ENCODE data around the gene ID3.

The ID3 gene

DNA sequence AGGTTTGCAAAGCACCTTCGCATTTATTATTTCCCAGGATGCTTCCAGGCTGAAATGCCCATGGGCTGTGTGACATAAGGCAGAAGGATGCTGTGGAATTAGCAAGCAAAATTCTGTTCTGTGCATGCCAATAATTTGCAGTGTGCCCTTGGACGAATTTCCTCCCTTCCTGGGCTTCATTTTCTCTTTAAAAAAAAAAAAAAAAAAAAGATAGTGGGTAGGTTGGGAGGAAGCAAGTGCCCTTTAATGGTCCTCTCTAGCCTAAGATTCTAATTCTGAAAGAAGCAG, 2.5 kb upstream of the ID3 start:
- Histone ChIP-seq H3K36me3 (ENCODE audit: control insufficient read depth, insufficient read depth, low read length) (peaks cover 3% of the 10 kb centered on the region), H2BK120ac (ENCODE audit: low read depth, low read length) (peak overlapping the region; percentile 65), H3K27ac (ENCODE audit: low read depth, low read length) (peak overlapping the region; percentile 91), H2BK5ac (ENCODE audit: low read length) (peak overlapping the region; percentile 89), H3K9ac (ENCODE audit: low read length) (peak overlapping the region; percentile 53), H3K23ac (ENCODE audit: low read length) (no peak overlapping the region), H3K4ac (ENCODE audit: low read depth, low read length) (peak overlapping the region; percentile 81), H3K56ac (ENCODE audit: low read length) (peak overlapping the region; percentile 83), H2BK15ac (replicated peaks; ENCODE audit: low read depth) (no peak overlapping the region), H4K8ac (ENCODE audit: low read depth, low read length) (no peak overlapping the region), H3K4me2 (ENCODE audit: low read length) (no peak overlapping the region), H3K18ac (ENCODE audit: low read length) (peak overlapping the region; percentile 80), H3K79me2 (ENCODE audit: control insufficient read depth, insufficient read depth, low read length) (peaks cover 20% of the 10 kb centered on the region), H3K4me1 (ENCODE audit: control insufficient read depth, low read depth, low read length) (peaks cover 17% of the 10 kb centered on the region), H3K79me1 (ENCODE audit: low read length) (peaks cover 2% of the 10 kb centered on the region), H4K5ac (ENCODE audit: low read length) (no peak overlapping the region), H3K27me3 (ENCODE audit: insufficient read depth, low read length, poor library complexity) (no peaks in the 10 kb centered on the region), H2AK5ac (ENCODE audit: low read length) (no peak overlapping the region), H3K4me3 (ENCODE audit: low read length) (no peak overlapping the region)
- no CpG with 5 or more reads among the region's 2 CpGs for WGBS (ENCODE audit: extremely low coverage, insufficient coverage, low lambda C conversion rate)
- DNase-seq, result no peak

- Histone ChIP-seq H3K79me1 (ENCODE audit: low read length) (peaks cover 2% of the 10 kb centered on the region), H2BK5ac (ENCODE audit: low read length) (peak overlapping the region; percentile 9), H3K36me3 (ENCODE audit: control insufficient read depth, insufficient read depth, low read length) (peaks cover 3% of the 10 kb centered on the region), H3K23ac (ENCODE audit: low read length) (no peak overlapping the region), H2BK120ac (ENCODE audit: low read depth, low read length) (peak overlapping the region; percentile 65), H3K27me3 (ENCODE audit: insufficient read depth, low read length, poor library complexity) (no peaks in the 10 kb centered on the region), H2AK5ac (ENCODE audit: low read length) (peak overlapping the region; percentile 7), H3K4me3 (ENCODE audit: low read length) (no peak overlapping the region), H3K27ac (ENCODE audit: low read depth, low read length) (peak overlapping the region; percentile 95), H3K18ac (ENCODE audit: low read length) (peak overlapping the region; percentile 95), H3K4ac (ENCODE audit: low read depth, low read length) (peak overlapping the region; percentile 64), H4K8ac (ENCODE audit: low read depth, low read length) (peak overlapping the region; percentile 17), H3K56ac (ENCODE audit: low read length) (peak overlapping the region; percentile 90), H3K79me2 (ENCODE audit: control insufficient read depth, insufficient read depth, low read length) (peaks cover 20% of the 10 kb centered on the region), H3K4me2 (ENCODE audit: low read length) (no peak overlapping the region), H4K5ac (ENCODE audit: low read length) (no peak overlapping the region), H2BK15ac (replicated peaks; ENCODE audit: low read depth) (peak overlapping the region; percentile 39), H3K9ac (ENCODE audit: low read length) (peak overlapping the region; percentile 83), H3K4me1 (ENCODE audit: control insufficient read depth, low read depth, low read length) (peaks cover 17% of the 10 kb centered on the region)
- no peak for DNase-seq
- WGBS (ENCODE audit: extremely low coverage, insufficient coverage, low lambda C conversion rate), result no CpG with 5 or more reads among the region's 6 CpGs
Measured at GRCh38 chr1:23561076-23561812, 1.9 kb upstream of the ID3 start.

GRCh38 chr1:23559985-23560741, 862 bp upstream of the ID3 start:
- Histone ChIP-seq H3K56ac (ENCODE audit: low read length) (peak overlapping the region; percentile 90), H3K79me2 (ENCODE audit: control insufficient read depth, insufficient read depth, low read length) (peaks cover 20% of the 10 kb centered on the region), H3K27me3 (ENCODE audit: insufficient read depth, low read length, poor library complexity) (no peaks in the 10 kb centered on the region), H2BK5ac (ENCODE audit: low read length) (peak overlapping the region; percentile 93), H2AK5ac (ENCODE audit: low read length) (peak overlapping the region; percentile 28), H3K18ac (ENCODE audit: low read length) (peak overlapping the region; percentile 95), H3K4me3 (ENCODE audit: low read length) (peak overlapping the region; percentile 40), H3K4ac (ENCODE audit: low read depth, low read length) (peak overlapping the region; percentile 90), H2BK120ac (ENCODE audit: low read depth, low read length) (peak overlapping the region; percentile 75), H3K4me1 (ENCODE audit: control insufficient read depth, low read depth, low read length) (peaks cover 21% of the 10 kb centered on the region), H2BK15ac (replicated peaks; ENCODE audit: low read depth) (peak overlapping the region; percentile 41), H3K79me1 (ENCODE audit: low read length) (peaks cover 2% of the 10 kb centered on the region), H4K5ac (ENCODE audit: low read length) (peak overlapping the region; percentile 18), H3K23ac (ENCODE audit: low read length) (no peak overlapping the region), H3K4me2 (ENCODE audit: low read length) (peak overlapping the region; percentile 64), H3K36me3 (ENCODE audit: control insufficient read depth, insufficient read depth, low read length) (peaks cover 3% of the 10 kb centered on the region), H3K9ac (ENCODE audit: low read length) (peak overlapping the region; percentile 83), H4K8ac (ENCODE audit: low read depth, low read length) (no peak overlapping the region), H3K27ac (ENCODE audit: low read depth, low read length) (peak overlapping the region; percentile 95)
- no peak for DNase-seq
- WGBS (ENCODE audit: extremely low coverage, insufficient coverage, low lambda C conversion rate), result no CpG with 5 or more reads among the region's 6 CpGs

GRCh38 chr1:23558872-23559135, 497 bp downstream of the ID3 start:
- Histone ChIP-seq H3K27ac (ENCODE audit: low read depth, low read length) (peak overlapping the region; percentile 89), H2BK5ac (ENCODE audit: low read length) (peak overlapping the region; percentile 28), H2BK120ac (ENCODE audit: low read depth, low read length) (no peak overlapping the region), H3K23ac (ENCODE audit: low read length) (peak overlapping the region; percentile 97), H3K9ac (ENCODE audit: low read length) (peak overlapping the region; percentile 99), H3K36me3 (ENCODE audit: control insufficient read depth, insufficient read depth, low read length) (peaks cover 3% of the 10 kb centered on the region), H3K27me3 (ENCODE audit: insufficient read depth, low read length, poor library complexity) (no peaks in the 10 kb centered on the region), H3K4me1 (ENCODE audit: control insufficient read depth, low read depth, low read length) (peaks cover 17% of the 10 kb centered on the region), H3K79me1 (ENCODE audit: low read length) (peaks cover 2% of the 10 kb centered on the region), H2BK15ac (replicated peaks; ENCODE audit: low read depth) (no peak overlapping the region), H3K79me2 (ENCODE audit: control insufficient read depth, insufficient read depth, low read length) (peaks cover 20% of the 10 kb centered on the region), H3K4ac (ENCODE audit: low read depth, low read length) (no peak overlapping the region), H4K5ac (ENCODE audit: low read length) (no peak overlapping the region), H3K56ac (ENCODE audit: low read length) (peak overlapping the region; percentile 97), H3K18ac (ENCODE audit: low read length) (peak overlapping the region; percentile 13), H4K8ac (ENCODE audit: low read depth, low read length) (no peak overlapping the region), H3K4me3 (ENCODE audit: low read length) (peak overlapping the region; percentile 98), H2AK5ac (ENCODE audit: low read length) (no peak overlapping the region), H3K4me2 (ENCODE audit: low read length) (peak overlapping the region; percentile 65)
- WGBS (ENCODE audit: extremely low coverage, insufficient coverage, low lambda C conversion rate), result no CpG with 5 or more reads among the region's 14 CpGs
- no peak for DNase-seq

DNA sequence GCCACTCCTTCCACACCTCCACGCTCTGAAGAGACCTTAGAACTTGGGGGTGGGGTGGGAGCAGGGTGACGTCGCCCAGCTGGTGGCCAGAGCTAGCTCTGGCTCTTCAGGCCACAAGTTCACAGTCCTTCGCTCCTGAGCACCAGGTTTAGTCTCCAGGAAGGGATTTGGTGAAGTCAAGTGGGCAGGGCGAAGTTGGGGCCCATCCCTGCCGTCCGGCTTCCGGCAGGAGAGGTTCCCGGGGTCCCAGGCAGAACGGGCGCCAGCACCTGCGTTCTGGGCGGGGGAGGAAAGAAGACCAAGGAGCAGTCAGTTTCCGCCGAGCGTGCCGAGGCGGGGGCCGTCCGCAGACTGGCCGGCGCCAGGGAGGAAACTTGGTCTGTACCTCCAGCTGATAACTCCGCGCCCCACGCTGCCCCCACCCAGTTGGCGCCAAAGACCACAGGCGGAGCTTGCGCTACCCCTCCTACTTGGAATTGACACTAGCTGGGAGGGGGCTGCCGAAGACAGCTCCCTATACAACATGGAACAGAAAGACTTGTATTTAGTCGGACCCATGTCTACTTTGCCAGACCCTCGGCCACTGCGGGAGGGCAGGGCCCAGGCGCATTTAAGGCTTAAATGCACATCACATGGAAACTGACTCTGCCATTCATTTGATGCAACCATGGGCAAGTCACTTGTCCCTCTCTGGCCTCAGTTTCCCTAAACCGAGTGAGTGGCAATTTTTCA, 995 bp downstream of the ID3 start:
- H2BK15ac ChIP-seq (replicated peaks; ENCODE audit: low read depth), result no peak overlapping the region
- H3K18ac ChIP-seq (ENCODE audit: low read length), result peak overlapping the region; percentile 44
- H2BK5ac ChIP-seq (ENCODE audit: low read length), result peak overlapping the region; percentile 28
- peak overlapping the region; percentile 41 for H3K4ac ChIP-seq (ENCODE audit: low read depth, low read length)
- peak overlapping the region; percentile 97 for H3K56ac ChIP-seq (ENCODE audit: low read length)
- H3K23ac ChIP-seq (ENCODE audit: low read length), result peak overlapping the region; percentile 97
- H3K4me1 ChIP-seq (ENCODE audit: control insufficient read depth, low read depth, low read length), result peaks cover 15% of the 10 kb centered on the region
- no peaks in the 10 kb centered on the region for H3K79me1 ChIP-seq (ENCODE audit: low read length)
- WGBS (ENCODE audit: extremely low coverage, insufficient coverage, low lambda C conversion rate), result no CpG with 5 or more reads among the region's 34 CpGs
- no peak for DNase-seq
- peak overlapping the region; percentile 99 for H3K9ac ChIP-seq (ENCODE audit: low read length)
- H3K4me2 ChIP-seq (ENCODE audit: low read length), result peak overlapping the region; percentile 65
- no peak overlapping the region for H2AK5ac ChIP-seq (ENCODE audit: low read length)
- peaks cover 20% of the 10 kb centered on the region for H3K79me2 ChIP-seq (ENCODE audit: control insufficient read depth, insufficient read depth, low read length)
- H4K5ac ChIP-seq (ENCODE audit: low read length), result no peak overlapping the region
- H3K36me3 ChIP-seq (ENCODE audit: control insufficient read depth, insufficient read depth, low read length), result peaks cover 3% of the 10 kb centered on the region
- peak overlapping the region; percentile 98 for H3K4me3 ChIP-seq (ENCODE audit: low read length)
- no peak overlapping the region for H2BK120ac ChIP-seq (ENCODE audit: low read depth, low read length)
- H3K27ac ChIP-seq (ENCODE audit: low read depth, low read length), result peak overlapping the region; percentile 89
- no peaks in the 10 kb centered on the region for H3K27me3 ChIP-seq (ENCODE audit: insufficient read depth, low read length, poor library complexity)
- H4K8ac ChIP-seq (ENCODE audit: low read depth, low read length), result no peak overlapping the region
